PC-3 (cell line): Measurements from ENCODE around the gene ACAP3. TPM values are rescaled to one million over a fixed set of nuclear protein-coding genes. Genes with fewer than 3 reads are reported as not detected.

Source experiments
- ATAC-seq: fragments of 200-7000 bp; cut with Tn5 transposase; 2 replicates; pipeline ENCODE4 v1.9.1; 2020; ENCODE audit warnings: mild to moderate bottlenecking, moderate library complexity
- BruUV-seq: library from RNA; stranded (reverse); fragments of 400-500 nt; replicated peaks from 2 replicates; lab custom pipeline; 2021; lab: Mats Ljungman, UMichigan
- CTCF ChIA-PET: fragments of 300-600 bp; sonication (Branson Sonifier 250); formaldehyde crosslinking; loops from one replicate; lab custom pipeline; 2022; ENCODE audit warnings: antibody characterized with exemption; lab: Charles Lee
- POLR2A ChIA-PET: fragments of 300-600 bp; sonication (Branson Sonifier 250); formaldehyde crosslinking; loops from one replicate; lab custom pipeline; 2022; ENCODE audit warnings: antibody characterized with exemption; ENCODE audit not compliant: unreplicated experiment; lab: Charles Lee
- DNase-seq: peaks from one replicate; pipeline ENCODE4 v3.0.0-alpha.2; 2015
- H2AFZ ChIP-seq: fragments of 300-600 bp; sonication (generic); 2 replicates; pipeline ENCODE4 v1.6.0; 2016; ENCODE audit warnings: antibody characterized with exemption, low read length
- H3F3A ChIP-seq: fragments of 300-600 bp; sonication (generic); one replicate; pipeline ENCODE4 v1.6.0; 2017; ENCODE audit warnings: antibody characterized with exemption, low read length, control low read depth, mild to moderate bottlenecking; ENCODE audit not compliant: unreplicated experiment
- H3K27ac ChIP-seq: fragments of 300-600 bp; sonication (generic); 2 replicates; pipeline ENCODE4 v1.5.1; 2016; ENCODE audit warnings: mild to moderate bottlenecking, low read length
- H3K27me3 ChIP-seq: fragments of 300-600 bp; sonication (generic); 2 replicates; pipeline ENCODE4 v1.6.1; 2016; ENCODE audit warnings: low read length, mixed read lengths
- H3K36me3 ChIP-seq: fragments of 300-600 bp; sonication (generic); 2 replicates; pipeline ENCODE4 v1.6.1; 2016; ENCODE audit warnings: low read depth, mixed run types, low read length, mixed read lengths
- H3K4me1 ChIP-seq: fragments of 300-600 bp; sonication (generic); 2 replicates; pipeline ENCODE4 v1.5.1; 2016; ENCODE audit warnings: low read length; ENCODE audit not compliant: insufficient read depth
- H3K4me2 ChIP-seq: fragments of 300-600 bp; sonication (generic); 2 replicates; pipeline ENCODE4 v1.6.0; 2016; ENCODE audit warnings: low read length
- H3K4me3 ChIP-seq: fragments of 300-600 bp; sonication (generic); 2 replicates; pipeline ENCODE4 v1.5.1; 2016; ENCODE audit warnings: mild to moderate bottlenecking, low read length, mixed read lengths
- H3K79me2 ChIP-seq: fragments of 300-600 bp; sonication (generic); 2 replicates; pipeline ENCODE4 v1.6.1; 2017; ENCODE audit warnings: low read length, mixed read lengths
- H3K9ac ChIP-seq: fragments of 300-600 bp; sonication (generic); 2 replicates; pipeline ENCODE4 v1.6.0; 2016; ENCODE audit warnings: mild to moderate bottlenecking, low read length
- H3K9me2 ChIP-seq: fragments of 300-600 bp; sonication (generic); replicated peaks from 2 replicates; pipeline ENCODE4 v1.6.1; 2016; ENCODE audit warnings: mixed run types, low read length, mixed read lengths
- H3K9me3 ChIP-seq: fragments of 300-600 bp; sonication (generic); 2 replicates; pipeline ENCODE4 v1.6.1; 2016; ENCODE audit warnings: low read length, mixed read lengths
- H4K20me1 ChIP-seq: fragments of 300-600 bp; sonication (generic); 2 replicates; pipeline ENCODE4 v1.6.1; 2016; ENCODE audit warnings: low read length, mixed read lengths
- CTCF ChIP-seq: fragments of 300-600 bp; sonication (generic); conservative IDR thresholded peaks from 2 replicates; pipeline ENCODE4 v1.5.1; 2017; ENCODE audit warnings: antibody characterized with exemption, low read depth, mild to moderate bottlenecking, low read length
- EZH2 ChIP-seq: fragments of 300-600 bp; sonication (generic); IDR thresholded peaks from one replicate; pipeline ENCODE4 v1.6.1; 2017; ENCODE audit warnings: antibody characterized with exemption, mild to moderate bottlenecking, low read length; ENCODE audit not compliant: unreplicated experiment
- EZH2phosphoT487 ChIP-seq: fragments of 300-600 bp; sonication (generic); IDR thresholded peaks from 2 replicates; pipeline ENCODE4 v1.6.1; 2018; ENCODE audit warnings: mild to moderate bottlenecking, antibody characterized with exemption, low read length, borderline replicate concordance
- intact Hi-C: fragments of 100-400 bp; cut with micrococcal nuclease; formaldehyde crosslinking; loops from 2 replicates; pipeline ENCODE4 v1.9.0; 2023
- total RNA-seq: library from RNA; depleted of rRNA; stranded (reverse); fragments of >200 nt; gene quantifications from 2 replicates; pipeline ENCODE4 v1.2.3, GENCODE V29; 2014

Gene ACAP3
- total RNA-seq, 1 experiment from 2014 or later = 116 TPM

GRCh38 chr1:1352786-1353388, 45.2 kb upstream of the ACAP3 start:
- TF ChIP-seq CTCF (no peak), EZH2phosphoT487 (no peak), EZH2 (no peak)
- Histone ChIP-seq H3K9me3 (no peaks in the 10 kb centered on the region), H3K27ac (no peak overlapping the region), H2AFZ (no peak overlapping the region), H3K79me2 (peaks cover 26% of the 10 kb centered on the region), H3K4me2 (peak overlapping the region; percentile 78), H4K20me1 (no peaks in the 10 kb centered on the region), H3K9ac (no peak overlapping the region), H3K4me1 (peaks cover 28% of the 10 kb centered on the region), H3K9me2 (no peaks in the 10 kb centered on the region), H3K36me3 (no peaks in the 10 kb centered on the region), H3F3A (peaks cover 3% of the 10 kb centered on the region), H3K4me3 (no peak overlapping the region), H3K27me3 (no peaks in the 10 kb centered on the region)
- BruUV-seq = no TSS peak
- ATAC-seq (no peak), DNase-seq (no peak)
- intact Hi-C loops = no loop called here
- ChIA-PET CTCF (no interaction called here), POLR2A (no interaction called here)

- CTCF ChIA-PET = no interaction called here
- H3K27ac ChIP-seq = no peak overlapping the region
- DNase-seq = no peak
- no peak overlapping the region for H3K9ac ChIP-seq
- no peak for ATAC-seq
- peaks cover 3% of the 10 kb centered on the region for H3F3A ChIP-seq
- H3K9me2 ChIP-seq = no peaks in the 10 kb centered on the region
- H2AFZ ChIP-seq = no peak overlapping the region
- H3K4me2 ChIP-seq = peak overlapping the region; percentile 24
- peaks cover 37% of the 10 kb centered on the region for H3K4me1 ChIP-seq
- no peaks in the 10 kb centered on the region for H4K20me1 ChIP-seq
- no peaks in the 10 kb centered on the region for H3K9me3 ChIP-seq
- H3K27me3 ChIP-seq = no peaks in the 10 kb centered on the region
- H3K36me3 ChIP-seq = no peaks in the 10 kb centered on the region
- intact Hi-C loops = no loop called here
- H3K4me3 ChIP-seq = peak overlapping the region; percentile 22; the same call in 1 of the 2 replicates
- H3K79me2 ChIP-seq = peaks cover 37% of the 10 kb centered on the region
- no peak for TF ChIP-seq EZH2phosphoT487
- no peak for TF ChIP-seq CTCF
- TF ChIP-seq EZH2 = no peak
- POLR2A ChIA-PET = no interaction called here
- no TSS peak for BruUV-seq
Observed at GRCh38 chr1:1351511-1352427, 44.0 kb upstream of the ACAP3 start.
